NCI-H1048 (cell line): ENCODE measurements around the gene DPP10.
"Not testable (repeated sequence)": the region's sequence is repeated elsewhere in the genome, so short reads cannot be mapped to it uniquely, and the experiment has no call there.

Experiments used
- DNase-seq: peaks from one replicate; lab custom pipeline; 2025; lab: John Stamatoyannopoulos, UW

DPP10 gene

GRCh38 chr2:114515882-114516281 is 73.4 kb downstream of the DPP10 start:
- no peak for DNase-seq

- DNase-seq, result no peak
Observed at GRCh38 chr2:114517580-114517979, 75.1 kb downstream of the DPP10 start.

- no peak for DNase-seq
Observed at GRCh38 chr2:114518738-114519137, 76.3 kb downstream of the DPP10 start.

- not testable (repeated sequence) for DNase-seq
Observed at GRCh38 chr2:114522612-114523011, 80.2 kb downstream of the DPP10 start.

GRCh38 chr2:114525955-114526354 is 83.5 kb downstream of the DPP10 start:
- DNase-seq, result no peak

- no peak for DNase-seq
Observed at GRCh38 chr2:114526841-114527240, 84.4 kb downstream of the DPP10 start.

GRCh38 chr2:114527330-114527983 is 85.0 kb downstream of the DPP10 start:
- no peak for DNase-seq

GRCh38 chr2:114534116-114535084 is 92.0 kb downstream of the DPP10 start:
- no peak for DNase-seq

- DNase-seq, result no peak
Observed at GRCh38 chr2:114537777-114538176, 95.3 kb downstream of the DPP10 start.

- no peak for DNase-seq
Observed at GRCh38 chr2:114542695-114543094, 100.3 kb downstream of the DPP10 start.

- no peak for DNase-seq
Observed at GRCh38 chr2:114543236-114543766, 100.9 kb downstream of the DPP10 start.

GRCh38 chr2:114545052-114545451 is 102.6 kb downstream of the DPP10 start:
- DNase-seq, result no peak

GRCh38 chr2:114546531-114546930 is 104.1 kb downstream of the DPP10 start:
- DNase-seq, result no peak

- DNase-seq, result no peak
Observed at GRCh38 chr2:114548151-114548550, 105.7 kb downstream of the DPP10 start.

GRCh38 chr2:114550364-114550763 is 107.9 kb downstream of the DPP10 start:
- no peak for DNase-seq

GRCh38 chr2:114550895-114551793 is 108.7 kb downstream of the DPP10 start:
- DNase-seq, result peak; percentile 8

GRCh38 chr2:114553027-114553426 is 110.6 kb downstream of the DPP10 start:
- no peak for DNase-seq

GRCh38 chr2:114569166-114569565 is 126.7 kb downstream of the DPP10 start:
- no peak for DNase-seq

GRCh38 chr2:114577657-114578056 is 135.2 kb downstream of the DPP10 start:
- DNase-seq, result no peak

- DNase-seq, result no peak
Observed at GRCh38 chr2:114579542-114579941, 137.1 kb downstream of the DPP10 start.

- no peak for DNase-seq
Observed at GRCh38 chr2:114580691-114581090, 138.2 kb downstream of the DPP10 start.

GRCh38 chr2:114598329-114598728 is 155.9 kb downstream of the DPP10 start:
- DNase-seq, result no peak
